Stromal cell of bone marrow (primary cell): ENCODE data around the gene NFS1.
"Not testable (repeated sequence)": the region's sequence is repeated elsewhere in the genome, so short reads cannot be mapped to it uniquely, and the experiment has no call there.

Experiments used
- DNase-seq: peaks from one replicate; pipeline ENCODE4 v3.0.0-alpha.2; 2012; ENCODE audit warnings: low read depth

NFS1 gene

GRCh38 chr20:35708502-35708901 is 9.3 kb upstream of the NFS1 start:
- DNase-seq, result no peak

DNA sequence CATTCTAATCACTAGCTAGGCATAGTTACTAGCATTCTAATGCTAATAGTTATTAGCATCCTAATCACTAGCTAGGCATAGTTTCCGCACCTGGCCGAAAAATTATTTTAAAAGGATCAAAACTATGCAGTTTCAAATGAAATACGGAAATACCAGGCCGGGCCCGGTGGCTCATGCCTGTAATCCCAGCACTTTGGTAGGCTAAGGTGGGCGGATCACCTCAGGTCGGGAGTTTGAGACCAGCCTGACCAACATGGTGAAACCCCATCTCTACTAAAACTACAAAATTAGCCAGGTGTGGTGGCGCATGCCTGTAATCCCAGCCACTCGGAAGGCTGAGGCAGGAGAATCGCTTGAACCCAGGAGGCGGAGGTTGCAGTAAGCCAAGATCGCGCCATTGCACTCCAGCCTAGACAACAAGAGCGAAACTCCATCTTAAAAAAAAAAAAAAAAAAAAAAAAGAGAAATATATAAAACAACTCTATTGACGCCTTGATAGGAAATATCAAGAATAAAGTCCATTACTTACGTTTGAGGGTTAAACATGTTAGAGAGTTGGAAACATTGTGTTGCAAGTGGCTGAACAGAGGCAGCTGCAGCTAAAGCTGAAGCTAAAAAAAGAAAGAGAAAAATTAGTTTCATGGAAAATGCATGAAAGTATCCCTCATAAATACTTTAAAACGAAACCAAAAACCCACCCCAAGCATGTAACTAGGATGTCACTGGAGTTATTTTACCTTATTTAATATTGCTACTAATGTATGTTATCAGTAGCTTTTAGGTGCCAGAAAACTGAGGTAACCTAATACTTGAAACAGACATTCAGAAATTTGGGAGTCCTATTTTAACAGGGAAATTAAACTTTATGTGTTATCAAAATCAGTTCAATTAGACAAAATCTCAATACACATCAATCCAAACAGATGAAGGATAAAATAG is 7.7 kb upstream of the NFS1 start:
- DNase-seq, result not testable (repeated sequence)

DNA sequence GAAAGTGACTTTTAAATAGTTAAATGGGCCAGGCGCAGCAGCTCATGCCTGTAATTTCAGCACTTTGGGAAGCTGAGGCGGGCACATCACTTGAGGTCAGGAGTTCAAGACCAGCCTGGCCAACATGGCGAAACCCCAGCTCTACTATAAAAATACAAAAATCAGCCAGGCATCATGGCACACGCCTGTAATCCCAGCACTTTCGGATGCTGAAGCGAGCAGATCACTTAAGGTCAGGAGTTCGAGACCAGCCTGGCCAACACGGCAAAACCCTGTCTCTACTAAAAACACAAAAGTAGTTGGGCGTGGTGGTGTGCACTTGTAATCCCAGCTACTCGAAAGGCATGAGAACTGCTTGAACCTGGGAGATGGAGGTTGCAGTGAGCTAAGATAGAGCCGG is 6.7 kb upstream of the NFS1 start:
- DNase-seq, result not testable (repeated sequence)

DNA sequence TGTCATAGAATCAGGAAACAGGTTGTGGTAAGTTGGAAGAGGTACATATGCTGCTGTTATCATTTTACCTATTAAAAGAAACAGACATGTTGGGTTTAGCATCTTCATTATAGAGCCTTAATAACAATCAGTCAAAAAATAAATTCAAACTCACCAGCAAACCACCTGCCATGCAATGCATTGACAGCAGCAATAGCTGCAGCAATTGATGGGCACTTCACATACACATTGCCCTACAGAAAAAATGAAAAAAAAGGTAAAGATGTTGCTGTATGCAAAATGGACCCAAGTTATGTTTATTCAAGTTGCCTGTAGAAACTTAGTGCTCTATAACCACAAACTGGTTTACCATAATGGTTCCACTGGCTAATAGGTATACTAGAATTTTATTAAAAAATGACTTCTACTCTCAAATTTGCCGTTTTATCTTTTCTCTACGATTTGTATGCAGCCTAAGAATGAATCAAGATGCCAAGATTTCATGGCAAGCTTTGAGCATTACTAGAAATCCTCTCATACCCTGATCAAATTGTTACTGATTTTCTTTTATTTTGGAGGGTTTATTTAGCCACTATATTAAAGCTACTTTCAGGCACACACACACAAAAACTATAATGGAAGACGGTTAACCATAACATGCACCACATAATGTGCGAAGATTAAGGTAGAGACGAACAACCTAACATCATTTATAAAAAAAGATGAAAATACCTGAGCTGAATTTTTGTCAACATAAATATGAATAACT is 5.5 kb upstream of the NFS1 start:
- no peak for DNase-seq

DNA sequence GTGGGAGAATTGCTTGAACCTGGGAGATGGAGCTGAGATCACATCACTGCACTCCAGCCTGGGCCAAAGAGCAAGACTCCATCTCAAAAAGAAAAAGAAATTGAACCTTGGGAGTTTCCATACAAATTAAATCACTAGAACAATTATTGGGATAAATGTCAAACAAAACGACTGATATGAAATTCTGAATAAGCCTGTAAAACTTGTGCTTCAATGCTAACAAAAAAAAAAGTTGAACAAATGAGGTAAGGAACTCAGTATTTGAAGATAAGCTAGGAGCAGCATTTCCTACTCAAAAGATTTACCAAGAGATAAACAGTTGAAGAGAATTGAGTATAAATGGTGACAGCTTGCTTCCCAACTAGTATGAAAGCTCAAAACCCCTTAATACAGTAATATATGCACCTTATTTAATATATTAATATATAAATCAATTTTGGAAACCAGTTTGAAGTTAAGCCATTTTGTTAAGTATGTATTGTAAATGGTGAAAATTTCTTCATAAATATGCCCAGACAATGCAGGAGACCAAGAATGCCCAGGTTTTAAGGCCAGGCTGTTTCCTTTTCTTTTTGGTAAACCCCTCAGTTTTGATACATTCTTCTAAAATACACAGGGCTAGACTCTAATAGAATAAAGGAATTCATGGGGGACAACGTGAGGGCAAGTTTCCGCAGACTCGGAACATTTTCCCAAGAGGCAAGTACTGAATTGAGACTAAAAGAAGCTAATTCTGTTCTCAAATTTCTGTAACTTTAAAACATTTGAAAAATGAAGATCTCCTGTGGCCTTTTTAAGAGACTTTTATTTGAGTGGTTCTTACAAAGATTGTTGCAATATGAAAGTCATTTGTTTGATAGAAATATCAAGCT is 3.9 kb upstream of the NFS1 start:
- no peak for DNase-seq

GRCh38 chr20:35702051-35702823 is 3.1 kb upstream of the NFS1 start:
- peak; percentile 55 for DNase-seq

- no peak for DNase-seq
These were observed 1.5 kb upstream of the NFS1 start for GRCh38 chr20:35700625-35701148.

GRCh38 chr20:35699957-35700624 is 939 bp upstream of the NFS1 start:
- no peak for DNase-seq

GRCh38 chr20:35698298-35699126 is 640 bp downstream of the NFS1 start:
- DNase-seq, result no peak

- no peak for DNase-seq
These were observed 1.4 kb downstream of the NFS1 start for GRCh38 chr20:35697696-35698297.

- DNase-seq, result no peak
These were observed 3.2 kb downstream of the NFS1 start for GRCh38 chr20:35695978-35696377.

- DNase-seq, result no peak
These were observed 3.9 kb downstream of the NFS1 start for GRCh38 chr20:35695245-35695749.

DNA sequence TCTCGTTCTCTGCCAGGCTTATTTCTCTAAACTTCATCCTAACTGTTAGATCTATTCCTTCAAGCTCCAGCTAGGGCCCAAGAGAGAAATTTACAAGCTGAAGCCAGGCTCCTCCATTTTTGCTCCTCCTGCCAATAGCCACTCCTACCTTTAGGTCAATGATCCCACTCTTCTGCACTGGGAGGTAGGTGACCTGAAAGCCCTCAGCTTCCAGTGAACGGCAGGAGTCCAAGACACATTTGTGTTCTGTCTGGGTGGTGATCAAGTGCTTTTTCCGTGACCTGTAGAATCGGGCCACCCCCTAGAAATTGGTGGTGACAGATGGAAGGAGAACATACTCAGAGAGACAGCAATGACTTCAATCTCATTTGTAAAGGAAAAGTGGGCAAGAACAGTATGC is 8.9 kb downstream of the NFS1 start:
- DNase-seq, result no peak

DNA sequence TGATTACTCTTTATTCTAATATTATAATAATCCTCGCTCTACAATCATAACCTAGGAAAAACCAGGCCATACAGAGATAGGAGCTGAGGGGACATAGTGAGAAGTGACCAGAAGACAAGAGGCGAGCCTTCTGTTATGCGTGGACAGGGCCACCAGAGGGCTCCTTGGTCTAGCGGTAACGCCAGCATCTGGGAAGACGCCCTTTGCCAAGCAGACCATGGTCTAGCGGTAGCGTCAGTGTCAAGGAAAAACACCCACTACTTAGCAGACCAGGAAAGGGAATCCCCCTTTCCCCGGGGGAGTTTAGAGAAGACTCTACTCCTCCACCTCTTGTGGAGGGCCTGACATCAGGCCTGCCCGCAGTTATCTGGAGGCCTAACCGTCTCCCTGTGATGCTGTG is 12.3 kb downstream of the NFS1 start:
- DNase-seq, result not testable (repeated sequence)

GRCh38 chr20:35685368-35685767 is 13.8 kb downstream of the NFS1 start:
- not testable (repeated sequence) for DNase-seq

- DNase-seq, result no peak
These were observed 17.2 kb downstream of the NFS1 start for GRCh38 chr20:35681960-35682359.

GRCh38 chr20:35680452-35681183 is 18.5 kb downstream of the NFS1 start:
- DNase-seq, result no peak

GRCh38 chr20:35674921-35675320 is 24.2 kb downstream of the NFS1 start:
- no peak for DNase-seq
